K562 (cell line): ENCODE data around the gene TBXAS1. TPM values are rescaled to one million over a fixed set of nuclear protein-coding genes. Genes with fewer than 3 reads are reported as not detected.

Experiments used
- ATAC-seq: fragments of 200-7000 bp; cut with Tn5 transposase; 3 replicates; pipeline ENCODE4 v1.9.1; 2020; ENCODE audit warnings: moderate library complexity
- BruUV-seq: library from RNA; stranded (reverse); fragments of 400-500 nt; replicated peaks from 2 replicates; lab custom pipeline; 2021; lab: Mats Ljungman, UMichigan
- CTCF ChIA-PET: fragments of 300-600 bp; formaldehyde crosslinking; extraction: SDS; loops from one replicate; lab custom pipeline; 2021; ENCODE audit warnings: low intra/inter-chr PET ratio; lab: Yijun Ruan, JAX
- POLR2A ChIA-PET: fragments of 300-600, 350-650 bp; sonication (Branson Sonifier 250); formaldehyde crosslinking; extraction: SDS; loops from one replicate; lab custom pipeline; 2021; ENCODE audit warnings: antibody characterized with exemption, inconsistent platforms; lab: Yijun Ruan, JAX
- DNase-seq, 4 experiments: peaks; one replicate each; pipeline versions ENCODE4 v3.0.0 to v3.0.0-alpha.2; 2011 to 2018; ENCODE audit warnings: low spot score in 3 of 4, mixed read lengths in 3 of 4; ENCODE audit errors: extremely low read depth in 1 of 4
- FAIRE-seq: peaks from 2 replicates; lab custom pipeline; 2011; peaks lifted over from hg19 to GRCh38; lab: Jason Lieb, UNC
- H2AFZ ChIP-seq: 2 replicates; pipeline ENCODE4 v1.6.0; 2011; ENCODE audit warnings: low read depth, low read length, control low read depth, inconsistent platforms
- H3K27ac ChIP-seq: fragments of 200-600 bp; 3 replicates; pipeline ENCODE4 v1.8.0; 2011; ENCODE audit warnings: low read depth, mild to moderate bottlenecking, control low read depth, inconsistent platforms, low read length, moderate library complexity, mixed read lengths; ENCODE audit errors: extremely low read depth
- H3K27me3 ChIP-seq, 2 experiments: fragments of 300-600 bp in 1 of 2; 2 replicates in 1 of 2; 3 replicates in 1 of 2; pipeline versions ENCODE4 v1.6.0 to v1.8.0; 2011; ENCODE audit warnings: inconsistent platforms in 2 of 2, low read length in 2 of 2, mild to moderate bottlenecking in 1 of 2, mixed read lengths in 1 of 2, moderate library complexity in 1 of 2; ENCODE audit not compliant: control insufficient read depth in 2 of 2, insufficient read depth in 2 of 2
- H3K36me3 ChIP-seq: fragments of 300-600 bp; 3 replicates; pipeline ENCODE4 v1.8.0; 2011; ENCODE audit warnings: mild to moderate bottlenecking, low read length, inconsistent platforms; ENCODE audit not compliant: control insufficient read depth, insufficient read depth
- H3K4me1 ChIP-seq, 2 experiments: fragments of 200-600 bp in 1 of 2; replicated peaks in 1 of 2; 2 replicates in 1 of 2; 3 replicates in 1 of 2; pipeline versions ENCODE4 v1.5.1 to v1.8.0; 2011; ENCODE audit warnings: inconsistent platforms in 2 of 2, low read length in 2 of 2, mild to moderate bottlenecking in 1 of 2, mixed read lengths in 1 of 2, moderate library complexity in 1 of 2; ENCODE audit not compliant: control insufficient read depth in 2 of 2, insufficient read depth in 2 of 2
- H3K4me2 ChIP-seq: 2 replicates; pipeline ENCODE4 v1.6.1; 2011; ENCODE audit warnings: low read length, control low read depth, inconsistent platforms, mixed read lengths; ENCODE audit not compliant: insufficient read depth
- H3K4me3 ChIP-seq: fragments of 200-600 bp; sonication (generic), shearing (Covaris generic); 2 replicates; pipeline ENCODE4 v1.5.1; 2016; ENCODE audit warnings: control low read depth, inconsistent platforms
- H3K79me2 ChIP-seq: fragments of 200-600 bp; 3 replicates; pipeline ENCODE4 v1.8.0; 2011; ENCODE audit warnings: low read length, inconsistent platforms; ENCODE audit not compliant: control insufficient read depth, insufficient read depth
- H3K9ac ChIP-seq, 2 experiments: 2 replicates each; pipeline versions ENCODE4 v1.6.0 to v1.6.1; 2011; ENCODE audit warnings: low read depth in 2 of 2, low read length in 2 of 2, control low read depth in 1 of 2, inconsistent platforms in 1 of 2, mild to moderate bottlenecking in 1 of 2, mixed read lengths in 1 of 2; ENCODE audit not compliant: insufficient read depth in 1 of 2
- H3K9me1 ChIP-seq: one replicate; pipeline ENCODE4 v1.6.0; 2011; ENCODE audit warnings: inconsistent platforms, mild to moderate bottlenecking, low read length, moderate library complexity; ENCODE audit not compliant: control insufficient read depth, insufficient read depth
- H3K9me3 ChIP-seq: replicated peaks from 2 replicates; pipeline ENCODE4 v1.5.1; 2011; ENCODE audit warnings: low read depth, low read length, inconsistent platforms; ENCODE audit not compliant: control insufficient read depth, insufficient read depth
- H4K20me1 ChIP-seq: replicated peaks from 2 replicates; pipeline ENCODE4 v1.6.1; 2011; ENCODE audit warnings: low read length, inconsistent platforms, mixed read lengths; ENCODE audit not compliant: control insufficient read depth, insufficient read depth
- BRF1 ChIP-seq: IDR thresholded peaks from 3 replicates; pipeline ENCODE4 v1.6.1; 2011; ENCODE audit warnings: borderline replicate concordance, mild to moderate bottlenecking; ENCODE audit not compliant: insufficient read length; ENCODE audit errors: extremely low read depth
- DMBX1 ChIP-seq: fragments of 250-450 bp; sonication (Bioruptor Pico); IDR thresholded peaks from 2 replicates; pipeline ENCODE4 v1.8.0; 2022; ENCODE audit warnings: inconsistent platforms, mild to moderate bottlenecking, moderate library complexity, borderline replicate concordance
- ETV5 ChIP-seq: sonication (generic); formaldehyde crosslinking; IDR thresholded peaks from 2 replicates; pipeline ENCODE4 v1.4.0; 2020; ENCODE audit warnings: low read depth, mild to moderate bottlenecking, missing genetic modification reagents
- KLF13 ChIP-seq: fragments of 450-650 bp; IDR thresholded peaks from 2 replicates; pipeline ENCODE4 v1.6.1; 2016; ENCODE audit warnings: missing genetic modification characterization, low read depth, mild to moderate bottlenecking, missing compliant biosample characterization, moderate library complexity, borderline replicate concordance
- NR3C1 ChIP-seq: sonication (generic); formaldehyde crosslinking; IDR thresholded peaks from 2 replicates; pipeline ENCODE4 v1.8.1; 2022; ENCODE audit warnings: missing genetic modification reagents
- RBM25 ChIP-seq: fragments of 200-400 bp; formaldehyde crosslinking; IDR thresholded peaks from 2 replicates; pipeline ENCODE4 v1.6.1; 2018; ENCODE audit warnings: low read length, low read depth, moderate library complexity; ENCODE audit not compliant: severe bottlenecking
- SETDB1 ChIP-seq: IDR thresholded peaks from one replicate; pipeline ENCODE4 v1.6.1; 2012; ENCODE audit warnings: low read length, control low read depth, inconsistent platforms
- SREBF1 ChIP-seq: fragments of 150-350 bp; IDR thresholded peaks from 2 replicates; pipeline ENCODE4 v1.6.1; 2014; ENCODE audit warnings: antibody characterized with exemption, low read depth, low read length, borderline replicate concordance
- TBL1XR1 ChIP-seq, 2 experiments: IDR thresholded peaks; 2 replicates each; pipeline ENCODE4 v1.6.1; 2012; ENCODE audit warnings: improper control_type of control experiment in 2 of 2, low read length in 2 of 2, mild to moderate bottlenecking in 1 of 2
- THRAP3 ChIP-seq: fragments of 450-650 bp; IDR thresholded peaks from 2 replicates; pipeline ENCODE4 v1.6.1; 2016; ENCODE audit warnings: mild to moderate bottlenecking, inconsistent platforms, borderline replicate concordance
- ZNF431 ChIP-seq: sonication (generic); formaldehyde crosslinking; IDR thresholded peaks from 2 replicates; pipeline ENCODE4 v1.8.0; 2022; ENCODE audit warnings: mild to moderate bottlenecking, missing genetic modification reagents
- ZNF717 ChIP-seq: fragments of 250-450 bp; sonication (Bioruptor Pico); IDR thresholded peaks from 2 replicates; pipeline ENCODE4 v1.5.0; 2021
- WGBS: fragments of 100-300 bp; shearing (Covaris generic); methylation state at CpG from one replicate; pipeline ENCODE4 v1.1.6; 2016; ENCODE audit warnings: low coverage, mixed read lengths; ENCODE audit not compliant: insufficient coverage; ENCODE audit errors: missing lambda C conversion rate; 5-methylcytosine and 5-hydroxymethylcytosine counted together
- in situ Hi-C: fragments of 300-500 bp; cut with MboI; formaldehyde crosslinking; loops from 4 replicates; pipeline ENCODE4 v1.15.0; 2018; ENCODE audit warnings: inconsistent platforms, mixed read lengths
- intact Hi-C: fragments of 100-400 bp; cut with micrococcal nuclease; formaldehyde crosslinking; loops from 2 replicates; pipeline ENCODE4 v1.14.2; 2022
- polyA plus RNA-seq, 8 experiments: library from polyadenylated mRNA; depleted of rRNA in 4 of 8; stranded (reverse) in 5 of 8; unstranded in 3 of 8; fragments of >200 nt; fragmentation: Nextera tagmentation in 2 of 8; fragmentation: Illumina TruSeq in 1 of 8; extraction: Ambion mirVana in 2 of 8; extraction: Trizol in 1 of 8; gene quantifications; 2 replicates each; pipeline versions ENCODE4 v1.2.1 to v1.2.3, GENCODE V29; 2011 to 2014; ENCODE audit warnings: inconsistent platforms in 1 of 8, missing spikeins in 1 of 8
- total RNA-seq, 7 experiments: library from RNA; depleted of rRNA in 6 of 7; stranded (reverse); fragments of >200 nt in 6 of 7; fragmentation: Illumina TruSeq in 2 of 7; extraction: Trizol in 2 of 7; gene quantifications; 2 replicates each; pipeline versions ENCODE4 v1.2.1 to v1.2.3, GENCODE V29; 2011 to 2021; ENCODE audit warnings: low replicate concordance in 1 of 7
- TF ChIP-seq, protein P1 (sequence below), 2 experiments: fragments of 250-450 bp in 1 of 2; fragments of 450-650 bp in 1 of 2; sonication (Bioruptor Pico) in 1 of 2; IDR thresholded peaks; 2 replicates each; pipeline versions ENCODE4 v1.6.1 to v1.8.0; 2016 to 2021; ENCODE audit warnings: mild to moderate bottlenecking in 2 of 2, moderate library complexity in 2 of 2, missing compliant biosample characterization in 1 of 2, missing genetic modification characterization in 1 of 2
- TF ChIP-seq, protein P2 (sequence below): fragments of 150-350 bp; IDR thresholded peaks from 2 replicates; pipeline ENCODE4 v1.6.1; 2014; ENCODE audit warnings: low read depth, mild to moderate bottlenecking, low read length, borderline replicate concordance

Gene TBXAS1
- total and polyA plus RNA-seq, 9 of the 15 experiments (the other 6 are each of a cell fraction or from before 2014, with no cell fraction given): 1.1 to 8.3 (median 1.9) TPM

DNA sequence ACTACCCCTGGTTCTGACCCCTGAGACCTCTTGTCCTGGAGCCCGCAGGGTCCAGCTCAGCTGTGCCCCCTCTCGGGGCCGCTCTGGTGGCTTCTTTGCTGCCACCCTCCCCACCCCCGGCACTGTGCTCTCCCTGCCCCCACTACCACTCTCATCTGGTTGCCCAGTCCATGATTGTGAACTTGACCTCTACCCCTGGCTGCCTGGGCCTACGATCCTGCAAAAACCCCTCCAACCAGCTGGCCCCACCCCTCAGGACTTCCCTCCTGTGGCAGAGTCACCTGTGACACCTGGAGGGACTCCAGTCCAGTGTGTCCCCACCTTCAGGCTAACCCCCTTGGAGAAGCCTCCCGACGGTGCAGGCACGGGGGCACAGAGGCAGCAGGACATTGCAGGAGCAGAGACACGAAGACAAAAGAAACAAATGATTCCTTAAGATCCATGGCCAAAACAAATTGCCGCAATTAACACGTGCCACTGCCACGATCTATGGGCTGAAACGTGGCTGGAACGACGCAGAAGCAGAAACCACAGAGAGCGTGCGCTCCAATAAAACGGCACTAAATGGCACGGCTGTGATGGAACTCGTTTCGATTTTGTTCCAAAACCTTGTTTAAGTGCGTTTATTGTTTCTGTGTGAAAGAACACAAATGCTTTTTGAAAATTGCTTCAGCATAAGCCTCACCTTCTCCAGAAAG, 161.7 kb downstream of the TBXAS1 start:
- FAIRE-seq: no peak
- POLR2A ChIA-PET: interaction anchor here (0.6 to 4.2 kb wide), 5 partner anchors 8 to 212 kb away, joined by 3 to 26 read pairs (median 4); no protein-coding TSS in a partner anchor
- no peaks in the 10 kb centered on the region for H3K9me1 ChIP-seq

More for the DNA sequence above, 161.7 kb downstream of the TBXAS1 start:
- 51% methylated on average over 22 of the region's 22 CpGs for WGBS
- Histone ChIP-seq H3K9me3 (no peaks in the 10 kb centered on the region), H3K27ac (no peak overlapping the region), H3K79me2 (no peaks in the 10 kb centered on the region), H3K4me2 (no peak overlapping the region), H2AFZ (no peak overlapping the region), H4K20me1 (no peaks in the 10 kb centered on the region), H3K36me3 (no peaks in the 10 kb centered on the region), H3K4me1 (peaks cover 0 to 8% of the 10 kb centered on the region in 2 experiments; a peak in 3 of 5 replicates), H3K4me3 (no peak overlapping the region), H3K9ac (no peak overlapping the region), H3K27me3 (peaks cover 0 to 17% of the 10 kb centered on the region in 2 experiments; a peak in 3 of 5 replicates)
- DNase-seq (no peak), ATAC-seq (no peak)
- no peak for TF ChIP-seq ZNF431 (CRISPR knock-in tag)
- TF ChIP-seq, protein P1, sequence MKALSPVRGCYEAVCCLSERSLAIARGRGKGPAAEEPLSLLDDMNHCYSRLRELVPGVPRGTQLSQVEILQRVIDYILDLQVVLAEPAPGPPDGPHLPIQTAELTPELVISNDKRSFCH (CRISPR knock-in tag; IDR thresholded peaks at IDR 0.05): no peak
- TF ChIP-seq, protein P1 (tag; IDR thresholded peaks at IDR 0.05): no peak
- TF ChIP-seq ETV5 (CRISPR knock-in tag): no peak
- no peak for TF ChIP-seq KLF13
- no peak for TF ChIP-seq THRAP3
- TF ChIP-seq NR3C1 (CRISPR knock-in tag): no peak
- TF ChIP-seq SREBF1: no peak
- TF ChIP-seq, protein P2, sequence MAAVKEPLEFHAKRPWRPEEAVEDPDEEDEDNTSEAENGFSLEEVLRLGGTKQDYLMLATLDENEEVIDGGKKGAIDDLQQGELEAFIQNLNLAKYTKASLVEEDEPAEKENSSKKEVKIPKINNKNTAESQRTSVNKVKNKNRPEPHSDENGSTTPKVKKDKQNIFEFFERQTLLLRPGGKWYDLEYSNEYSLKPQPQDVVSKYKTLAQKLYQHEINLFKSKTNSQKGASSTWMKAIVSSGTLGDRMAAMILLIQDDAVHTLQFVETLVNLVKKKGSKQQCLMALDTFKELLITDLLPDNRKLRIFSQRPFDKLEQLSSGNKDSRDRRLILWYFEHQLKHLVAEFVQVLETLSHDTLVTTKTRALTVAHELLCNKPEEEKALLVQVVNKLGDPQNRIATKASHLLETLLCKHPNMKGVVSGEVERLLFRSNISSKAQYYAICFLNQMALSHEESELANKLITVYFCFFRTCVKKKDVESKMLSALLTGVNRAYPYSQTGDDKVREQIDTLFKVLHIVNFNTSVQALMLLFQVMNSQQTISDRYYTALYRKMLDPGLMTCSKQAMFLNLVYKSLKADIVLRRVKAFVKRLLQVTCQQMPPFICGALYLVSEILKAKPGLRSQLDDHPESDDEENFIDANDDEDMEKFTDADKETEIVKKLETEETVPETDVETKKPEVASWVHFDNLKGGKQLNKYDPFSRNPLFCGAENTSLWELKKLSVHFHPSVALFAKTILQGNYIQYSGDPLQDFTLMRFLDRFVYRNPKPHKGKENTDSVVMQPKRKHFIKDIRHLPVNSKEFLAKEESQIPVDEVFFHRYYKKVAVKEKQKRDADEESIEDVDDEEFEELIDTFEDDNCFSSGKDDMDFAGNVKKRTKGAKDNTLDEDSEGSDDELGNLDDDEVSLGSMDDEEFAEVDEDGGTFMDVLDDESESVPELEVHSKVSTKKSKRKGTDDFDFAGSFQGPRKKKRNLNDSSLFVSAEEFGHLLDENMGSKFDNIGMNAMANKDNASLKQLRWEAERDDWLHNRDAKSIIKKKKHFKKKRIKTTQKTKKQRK: no peak
- TF ChIP-seq TBL1XR1 (IDR thresholded peaks at IDR 0.05; ENCODE audit: low read length in 2 of 2): no peak
- TF ChIP-seq ZNF717: no peak
- no peak for TF ChIP-seq RBM25
- no peak for TF ChIP-seq BRF1
- TF ChIP-seq SETDB1: no peak
- no peak for TF ChIP-seq DMBX1
- BruUV-seq: no TSS peak
- intact Hi-C loops: no loop called here
- CTCF ChIA-PET: no interaction called here
- in situ Hi-C loops: no loop called here
